Measurements from ENCODE around the gene CHST9. TPM values are rescaled to one million over a fixed set of nuclear protein-coding genes. Genes with fewer than 3 reads are reported as not detected.

Gene CHST9
- total and polyA plus RNA-seq, 2 experiments from 2014 or later, result 15.5 to 16.8 TPM

DNA sequence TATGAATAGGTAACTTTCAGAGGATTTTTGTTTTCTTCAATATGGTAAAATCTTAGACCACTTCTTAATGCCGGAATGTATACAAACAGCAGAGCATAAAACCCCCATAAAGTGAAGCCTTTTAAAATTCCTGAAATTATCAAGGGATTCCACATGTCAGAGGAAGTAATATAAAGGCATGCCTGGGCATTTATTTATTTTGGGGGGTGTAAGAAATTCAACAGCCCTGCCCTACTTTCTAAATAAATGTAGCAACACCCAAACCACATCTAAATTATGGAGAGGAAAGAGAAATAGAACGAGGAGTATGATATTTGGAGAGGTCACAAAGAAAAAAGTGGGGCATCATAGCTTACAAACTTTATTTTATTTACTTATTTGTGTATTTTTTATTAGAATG, 9.9 kb downstream of the CHST9 start:
- Mint-ChIP-seq H3K36me3 (ENCODE audit: low read depth) (no peaks in the 10 kb centered on the region), H3K9me3 (no peaks in the 10 kb centered on the region), H3K27ac (peak overlapping the region; percentile 69; the same call in 1 of the 2 replicates), H3K27me3 (ENCODE audit: insufficient read depth, low read depth, poor library complexity) (no peaks in the 10 kb centered on the region), H3K4me3 (no peak overlapping the region), H3K4me1 (peaks cover 33% of the 10 kb centered on the region)
- H3K9me2 ChIP-seq (ENCODE audit: insufficient read depth), result no peaks in the 10 kb centered on the region
- peak overlapping the region; percentile 37 for H3K27ac ChIP-seq (ENCODE audit: low read depth)
- DNase-seq (ENCODE audit: low spot score) (no peak), ATAC-seq (no peak)
- H3F3A ChIP-seq (replicated peaks; ENCODE audit: low read depth), result no peaks in the 10 kb centered on the region
- peaks cover 29% of the 10 kb centered on the region for H3K4me1 ChIP-seq (ENCODE audit: insufficient read depth)
- H3K79me2 ChIP-seq (replicated peaks; ENCODE audit: insufficient read depth), result peaks cover 22% of the 10 kb centered on the region; the same call in 1 of the 2 replicates
- TF ChIP-seq ZNF331 (CRISPR knock-in tag; IDR thresholded peaks at IDR 0.05; ENCODE audit: low read depth) (no peak), STAT1 (IDR thresholded peaks at IDR 0.05; ENCODE audit: unreplicated experiment) (no peak), CREB1 (CRISPR knock-in tag; IDR thresholded peaks at IDR 0.05; ENCODE audit: low read depth) (no peak), ZNF114 (CRISPR knock-in tag; IDR thresholded peaks at IDR 0.05) (no peak), NANOG (IDR thresholded peaks at IDR 0.05; ENCODE audit: borderline replicate concordance) (no peak), JUNB (IDR thresholded peaks at IDR 0.05; ENCODE audit: unreplicated experiment) (no peak), EZH2 (IDR thresholded peaks at IDR 0.05; ENCODE audit: low read depth, unreplicated experiment) (no peak), EZH2phosphoT487 (IDR thresholded peaks at IDR 0.05; ENCODE audit: unreplicated experiment) (no peak), POLR2AphosphoS5 (IDR thresholded peaks at IDR 0.05; ENCODE audit: low read depth) (no peak)
- TF ChIP-seq, protein P1, sequence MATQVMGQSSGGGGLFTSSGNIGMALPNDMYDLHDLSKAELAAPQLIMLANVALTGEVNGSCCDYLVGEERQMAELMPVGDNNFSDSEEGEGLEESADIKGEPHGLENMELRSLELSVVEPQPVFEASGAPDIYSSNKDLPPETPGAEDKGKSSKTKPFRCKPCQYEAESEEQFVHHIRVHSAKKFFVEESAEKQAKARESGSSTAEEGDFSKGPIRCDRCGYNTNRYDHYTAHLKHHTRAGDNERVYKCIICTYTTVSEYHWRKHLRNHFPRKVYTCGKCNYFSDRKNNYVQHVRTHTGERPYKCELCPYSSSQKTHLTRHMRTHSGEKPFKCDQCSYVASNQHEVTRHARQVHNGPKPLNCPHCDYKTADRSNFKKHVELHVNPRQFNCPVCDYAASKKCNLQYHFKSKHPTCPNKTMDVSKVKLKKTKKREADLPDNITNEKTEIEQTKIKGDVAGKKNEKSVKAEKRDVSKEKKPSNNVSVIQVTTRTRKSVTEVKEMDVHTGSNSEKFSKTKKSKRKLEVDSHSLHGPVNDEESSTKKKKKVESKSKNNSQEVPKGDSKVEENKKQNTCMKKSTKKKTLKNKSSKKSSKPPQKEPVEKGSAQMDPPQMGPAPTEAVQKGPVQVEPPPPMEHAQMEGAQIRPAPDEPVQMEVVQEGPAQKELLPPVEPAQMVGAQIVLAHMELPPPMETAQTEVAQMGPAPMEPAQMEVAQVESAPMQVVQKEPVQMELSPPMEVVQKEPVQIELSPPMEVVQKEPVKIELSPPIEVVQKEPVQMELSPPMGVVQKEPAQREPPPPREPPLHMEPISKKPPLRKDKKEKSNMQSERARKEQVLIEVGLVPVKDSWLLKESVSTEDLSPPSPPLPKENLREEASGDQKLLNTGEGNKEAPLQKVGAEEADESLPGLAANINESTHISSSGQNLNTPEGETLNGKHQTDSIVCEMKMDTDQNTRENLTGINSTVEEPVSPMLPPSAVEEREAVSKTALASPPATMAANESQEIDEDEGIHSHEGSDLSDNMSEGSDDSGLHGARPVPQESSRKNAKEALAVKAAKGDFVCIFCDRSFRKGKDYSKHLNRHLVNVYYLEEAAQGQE (IDR thresholded peaks at IDR 0.05; ENCODE audit: unreplicated experiment), result no peak
- TF ChIP-seq, protein P2, sequence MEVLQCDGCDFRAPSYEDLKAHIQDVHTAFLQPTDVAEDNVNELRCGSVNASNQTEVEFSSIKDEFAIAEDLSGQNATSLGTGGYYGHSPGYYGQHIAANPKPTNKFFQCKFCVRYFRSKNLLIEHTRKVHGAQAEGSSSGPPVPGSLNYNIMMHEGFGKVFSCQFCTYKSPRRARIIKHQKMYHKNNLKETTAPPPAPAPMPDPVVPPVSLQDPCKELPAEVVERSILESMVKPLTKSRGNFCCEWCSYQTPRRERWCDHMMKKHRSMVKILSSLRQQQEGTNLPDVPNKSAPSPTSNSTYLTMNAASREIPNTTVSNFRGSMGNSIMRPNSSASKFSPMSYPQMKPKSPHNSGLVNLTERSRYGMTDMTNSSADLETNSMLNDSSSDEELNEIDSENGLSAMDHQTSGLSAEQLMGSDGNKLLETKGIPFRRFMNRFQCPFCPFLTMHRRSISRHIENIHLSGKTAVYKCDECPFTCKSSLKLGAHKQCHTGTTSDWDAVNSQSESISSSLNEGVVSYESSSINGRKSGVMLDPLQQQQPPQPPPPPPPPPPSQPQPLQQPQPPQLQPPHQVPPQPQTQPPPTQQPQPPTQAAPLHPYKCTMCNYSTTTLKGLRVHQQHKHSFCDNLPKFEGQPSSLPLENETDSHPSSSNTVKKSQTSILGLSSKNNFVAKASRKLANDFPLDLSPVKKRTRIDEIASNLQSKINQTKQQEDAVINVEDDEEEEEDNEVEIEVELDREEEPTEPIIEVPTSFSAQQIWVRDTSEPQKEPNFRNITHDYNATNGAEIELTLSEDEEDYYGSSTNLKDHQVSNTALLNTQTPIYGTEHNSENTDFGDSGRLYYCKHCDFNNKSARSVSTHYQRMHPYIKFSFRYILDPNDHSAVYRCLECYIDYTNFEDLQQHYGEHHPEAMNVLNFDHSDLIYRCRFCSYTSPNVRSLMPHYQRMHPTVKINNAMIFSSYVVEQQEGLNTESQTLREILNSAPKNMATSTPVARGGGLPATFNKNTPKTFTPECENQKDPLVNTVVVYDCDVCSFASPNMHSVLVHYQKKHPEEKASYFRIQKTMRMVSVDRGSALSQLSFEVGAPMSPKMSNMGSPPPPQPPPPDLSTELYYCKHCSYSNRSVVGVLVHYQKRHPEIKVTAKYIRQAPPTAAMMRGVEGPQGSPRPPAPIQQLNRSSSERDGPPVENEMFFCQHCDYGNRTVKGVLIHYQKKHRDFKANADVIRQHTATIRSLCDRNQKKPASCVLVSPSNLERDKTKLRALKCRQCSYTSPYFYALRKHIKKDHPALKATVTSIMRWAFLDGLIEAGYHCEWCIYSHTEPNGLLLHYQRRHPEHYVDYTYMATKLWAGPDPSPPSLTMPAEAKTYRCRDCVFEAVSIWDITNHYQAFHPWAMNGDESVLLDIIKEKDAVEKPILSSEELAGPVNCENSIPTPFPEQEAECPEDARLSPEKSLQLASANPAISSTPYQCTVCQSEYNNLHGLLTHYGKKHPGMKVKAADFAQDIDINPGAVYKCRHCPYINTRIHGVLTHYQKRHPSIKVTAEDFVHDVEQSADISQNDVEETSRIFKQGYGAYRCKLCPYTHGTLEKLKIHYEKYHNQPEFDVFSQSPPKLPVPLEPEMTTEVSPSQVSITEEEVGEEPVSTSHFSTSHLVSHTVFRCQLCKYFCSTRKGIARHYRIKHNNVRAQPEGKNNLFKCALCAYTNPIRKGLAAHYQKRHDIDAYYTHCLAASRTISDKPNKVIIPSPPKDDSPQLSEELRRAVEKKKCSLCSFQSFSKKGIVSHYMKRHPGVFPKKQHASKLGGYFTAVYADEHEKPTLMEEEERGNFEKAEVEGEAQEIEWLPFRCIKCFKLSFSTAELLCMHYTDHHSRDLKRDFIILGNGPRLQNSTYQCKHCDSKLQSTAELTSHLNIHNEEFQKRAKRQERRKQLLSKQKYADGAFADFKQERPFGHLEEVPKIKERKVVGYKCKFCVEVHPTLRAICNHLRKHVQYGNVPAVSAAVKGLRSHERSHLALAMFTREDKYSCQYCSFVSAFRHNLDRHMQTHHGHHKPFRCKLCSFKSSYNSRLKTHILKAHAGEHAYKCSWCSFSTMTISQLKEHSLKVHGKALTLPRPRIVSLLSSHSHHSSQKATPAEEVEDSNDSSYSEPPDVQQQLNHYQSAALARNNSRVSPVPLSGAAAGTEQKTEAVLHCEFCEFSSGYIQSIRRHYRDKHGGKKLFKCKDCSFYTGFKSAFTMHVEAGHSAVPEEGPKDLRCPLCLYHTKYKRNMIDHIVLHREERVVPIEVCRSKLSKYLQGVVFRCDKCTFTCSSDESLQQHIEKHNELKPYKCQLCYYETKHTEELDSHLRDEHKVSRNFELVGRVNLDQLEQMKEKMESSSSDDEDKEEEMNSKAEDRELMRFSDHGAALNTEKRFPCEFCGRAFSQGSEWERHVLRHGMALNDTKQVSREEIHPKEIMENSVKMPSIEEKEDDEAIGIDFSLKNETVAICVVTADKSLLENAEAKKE (CRISPR knock-in tag; IDR thresholded peaks at IDR 0.05), result no peak
- TF ChIP-seq, protein P3, sequence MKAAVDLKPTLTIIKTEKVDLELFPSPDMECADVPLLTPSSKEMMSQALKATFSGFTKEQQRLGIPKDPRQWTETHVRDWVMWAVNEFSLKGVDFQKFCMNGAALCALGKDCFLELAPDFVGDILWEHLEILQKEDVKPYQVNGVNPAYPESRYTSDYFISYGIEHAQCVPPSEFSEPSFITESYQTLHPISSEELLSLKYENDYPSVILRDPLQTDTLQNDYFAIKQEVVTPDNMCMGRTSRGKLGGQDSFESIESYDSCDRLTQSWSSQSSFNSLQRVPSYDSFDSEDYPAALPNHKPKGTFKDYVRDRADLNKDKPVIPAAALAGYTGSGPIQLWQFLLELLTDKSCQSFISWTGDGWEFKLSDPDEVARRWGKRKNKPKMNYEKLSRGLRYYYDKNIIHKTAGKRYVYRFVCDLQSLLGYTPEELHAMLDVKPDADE (IDR thresholded peaks at IDR 0.05), result no peak
- TF ChIP-seq, protein P4, sequence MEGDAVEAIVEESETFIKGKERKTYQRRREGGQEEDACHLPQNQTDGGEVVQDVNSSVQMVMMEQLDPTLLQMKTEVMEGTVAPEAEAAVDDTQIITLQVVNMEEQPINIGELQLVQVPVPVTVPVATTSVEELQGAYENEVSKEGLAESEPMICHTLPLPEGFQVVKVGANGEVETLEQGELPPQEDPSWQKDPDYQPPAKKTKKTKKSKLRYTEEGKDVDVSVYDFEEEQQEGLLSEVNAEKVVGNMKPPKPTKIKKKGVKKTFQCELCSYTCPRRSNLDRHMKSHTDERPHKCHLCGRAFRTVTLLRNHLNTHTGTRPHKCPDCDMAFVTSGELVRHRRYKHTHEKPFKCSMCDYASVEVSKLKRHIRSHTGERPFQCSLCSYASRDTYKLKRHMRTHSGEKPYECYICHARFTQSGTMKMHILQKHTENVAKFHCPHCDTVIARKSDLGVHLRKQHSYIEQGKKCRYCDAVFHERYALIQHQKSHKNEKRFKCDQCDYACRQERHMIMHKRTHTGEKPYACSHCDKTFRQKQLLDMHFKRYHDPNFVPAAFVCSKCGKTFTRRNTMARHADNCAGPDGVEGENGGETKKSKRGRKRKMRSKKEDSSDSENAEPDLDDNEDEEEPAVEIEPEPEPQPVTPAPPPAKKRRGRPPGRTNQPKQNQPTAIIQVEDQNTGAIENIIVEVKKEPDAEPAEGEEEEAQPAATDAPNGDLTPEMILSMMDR (conservative IDR thresholded peaks at IDR 0.05; ENCODE audit: low read depth in 2 of 2), result no peak
- H4K20me1 ChIP-seq (replicated peaks; ENCODE audit: insufficient read depth), result no peaks in the 10 kb centered on the region
- H3K36me3 ChIP-seq (ENCODE audit: insufficient read depth), result no peaks in the 10 kb centered on the region
- H3K4me3 ChIP-seq, result 0 out of 2 replicates have a peak overlapping the region, but pooled peaks have one; percentile 17
- H3K4me2 ChIP-seq, result peak overlapping the region; percentile 47
- no peaks in the 10 kb centered on the region for H3K27me3 ChIP-seq (ENCODE audit: insufficient read depth)
- no peak overlapping the region for H2AFZ ChIP-seq
